ENCODE measurements around the gene SLC22A1. TPM values are rescaled to one million over a fixed set of nuclear protein-coding genes. Genes with fewer than 3 reads are reported as not detected.

Gene SLC22A1
- polyA plus RNA-seq, 1 of the 3 experiments (the other 2 are of a cell fraction), result 0.20 TPM

DNA sequence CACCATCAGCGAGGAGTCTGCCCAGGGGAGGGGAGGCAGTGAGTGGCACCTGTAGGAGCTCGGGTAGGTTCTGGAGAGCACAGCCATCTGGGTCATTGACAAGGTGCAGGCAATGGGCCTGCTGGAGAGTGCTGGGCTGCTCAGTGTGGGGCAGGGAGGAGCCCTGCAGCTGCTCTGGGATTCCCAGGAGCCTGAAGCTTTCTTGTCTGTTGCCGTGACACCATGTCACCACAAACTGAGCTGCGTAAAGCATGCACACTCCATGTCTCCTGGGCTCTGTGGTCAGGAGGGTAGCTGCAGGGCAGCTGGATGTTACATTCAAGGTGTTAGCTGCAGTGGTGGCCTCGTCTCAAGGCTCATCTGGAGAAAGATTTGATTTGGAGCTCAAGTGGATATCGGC, 4.5 kb upstream of the SLC22A1 start:
- ChIA-PET POLR2A (no interaction called here), CTCF (no interaction called here)
- DNase-seq, result no peak
- Histone ChIP-seq H3K4me3 (ENCODE audit: low read depth in 2 of 2, low read length in 1 of 2) (no peak overlapping the region), H3K9me2 (no peaks in the 10 kb centered on the region), H3K27ac (ENCODE audit: low read depth in 2 of 2, low read length in 1 of 2) (no peak overlapping the region), H3K4me1 (ENCODE audit: control insufficient read depth in 1 of 2, insufficient read depth in 2 of 2, low read depth in 1 of 2, low read length in 1 of 2) (peaks cover 0 to 4% of the 10 kb centered on the region in 2 experiments; a peak in 1 of 4 replicates), H3K4me2 (no peak overlapping the region), H3F3A (replicated peaks; ENCODE audit: insufficient read depth) (no peaks in the 10 kb centered on the region), H3K79me2 (ENCODE audit: insufficient read depth) (no peaks in the 10 kb centered on the region), H3K9me3 (no peaks in the 10 kb centered on the region), H3K27me3 (ENCODE audit: insufficient read depth) (no peaks in the 10 kb centered on the region), H2AFZ (ENCODE audit: low read depth) (no peak overlapping the region), H4K20me1 (ENCODE audit: insufficient read depth) (no peaks in the 10 kb centered on the region), H3K36me3 (replicated peaks in 1 of 2; ENCODE audit: control insufficient read depth in 1 of 2, insufficient read depth in 2 of 2, low read length in 1 of 2) (no peaks in the 10 kb centered on the region), H3K9ac (no peak overlapping the region)
- no peak for TF ChIP-seq MXI1 (IDR thresholded peaks at IDR 0.05; ENCODE audit: low read depth, low read length)
- no peak for TF ChIP-seq NFIC (IDR thresholded peaks at IDR 0.05; ENCODE audit: borderline replicate concordance)
- TF ChIP-seq SMC3 (IDR thresholded peaks at IDR 0.05; ENCODE audit: low read depth, low read length), result no peak
- TF ChIP-seq ELF1 (IDR thresholded peaks at IDR 0.05), result no peak
- no peak for TF ChIP-seq RXRA (IDR thresholded peaks at IDR 0.05; ENCODE audit: borderline replicate concordance, low read depth)
- TF ChIP-seq, protein P1, sequence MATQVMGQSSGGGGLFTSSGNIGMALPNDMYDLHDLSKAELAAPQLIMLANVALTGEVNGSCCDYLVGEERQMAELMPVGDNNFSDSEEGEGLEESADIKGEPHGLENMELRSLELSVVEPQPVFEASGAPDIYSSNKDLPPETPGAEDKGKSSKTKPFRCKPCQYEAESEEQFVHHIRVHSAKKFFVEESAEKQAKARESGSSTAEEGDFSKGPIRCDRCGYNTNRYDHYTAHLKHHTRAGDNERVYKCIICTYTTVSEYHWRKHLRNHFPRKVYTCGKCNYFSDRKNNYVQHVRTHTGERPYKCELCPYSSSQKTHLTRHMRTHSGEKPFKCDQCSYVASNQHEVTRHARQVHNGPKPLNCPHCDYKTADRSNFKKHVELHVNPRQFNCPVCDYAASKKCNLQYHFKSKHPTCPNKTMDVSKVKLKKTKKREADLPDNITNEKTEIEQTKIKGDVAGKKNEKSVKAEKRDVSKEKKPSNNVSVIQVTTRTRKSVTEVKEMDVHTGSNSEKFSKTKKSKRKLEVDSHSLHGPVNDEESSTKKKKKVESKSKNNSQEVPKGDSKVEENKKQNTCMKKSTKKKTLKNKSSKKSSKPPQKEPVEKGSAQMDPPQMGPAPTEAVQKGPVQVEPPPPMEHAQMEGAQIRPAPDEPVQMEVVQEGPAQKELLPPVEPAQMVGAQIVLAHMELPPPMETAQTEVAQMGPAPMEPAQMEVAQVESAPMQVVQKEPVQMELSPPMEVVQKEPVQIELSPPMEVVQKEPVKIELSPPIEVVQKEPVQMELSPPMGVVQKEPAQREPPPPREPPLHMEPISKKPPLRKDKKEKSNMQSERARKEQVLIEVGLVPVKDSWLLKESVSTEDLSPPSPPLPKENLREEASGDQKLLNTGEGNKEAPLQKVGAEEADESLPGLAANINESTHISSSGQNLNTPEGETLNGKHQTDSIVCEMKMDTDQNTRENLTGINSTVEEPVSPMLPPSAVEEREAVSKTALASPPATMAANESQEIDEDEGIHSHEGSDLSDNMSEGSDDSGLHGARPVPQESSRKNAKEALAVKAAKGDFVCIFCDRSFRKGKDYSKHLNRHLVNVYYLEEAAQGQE (IDR thresholded peaks at IDR 0.05; ENCODE audit: low read depth, low read length), result no peak
- no peak for TF ChIP-seq EZH2phosphoT487 (IDR thresholded peaks at IDR 0.05; ENCODE audit: borderline replicate concordance, low read depth)
- no peak for TF ChIP-seq RCOR1 (IDR thresholded peaks at IDR 0.05; ENCODE audit: low read length)
- no peak for TF ChIP-seq EP300 (IDR thresholded peaks at IDR 0.05; ENCODE audit: borderline replicate concordance in 1 of 2, low read depth in 1 of 2, low read length in 1 of 2)
- TF ChIP-seq, protein P2, sequence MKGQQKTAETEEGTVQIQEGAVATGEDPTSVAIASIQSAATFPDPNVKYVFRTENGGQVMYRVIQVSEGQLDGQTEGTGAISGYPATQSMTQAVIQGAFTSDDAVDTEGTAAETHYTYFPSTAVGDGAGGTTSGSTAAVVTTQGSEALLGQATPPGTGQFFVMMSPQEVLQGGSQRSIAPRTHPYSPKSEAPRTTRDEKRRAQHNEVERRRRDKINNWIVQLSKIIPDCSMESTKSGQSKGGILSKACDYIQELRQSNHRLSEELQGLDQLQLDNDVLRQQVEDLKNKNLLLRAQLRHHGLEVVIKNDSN (IDR thresholded peaks at IDR 0.05; ENCODE audit: borderline replicate concordance, low read depth), result no peak
- no peak for TF ChIP-seq FOXM1 (IDR thresholded peaks at IDR 0.05; ENCODE audit: low read depth)
- TF ChIP-seq, protein P3, sequence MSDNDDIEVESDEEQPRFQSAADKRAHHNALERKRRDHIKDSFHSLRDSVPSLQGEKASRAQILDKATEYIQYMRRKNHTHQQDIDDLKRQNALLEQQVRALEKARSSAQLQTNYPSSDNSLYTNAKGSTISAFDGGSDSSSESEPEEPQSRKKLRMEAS (IDR thresholded peaks at IDR 0.05; ENCODE audit: low read depth), result no peak
- TF ChIP-seq RAD21 (IDR thresholded peaks at IDR 0.05; ENCODE audit: low read length), result no peak
- TF ChIP-seq, protein P4, sequence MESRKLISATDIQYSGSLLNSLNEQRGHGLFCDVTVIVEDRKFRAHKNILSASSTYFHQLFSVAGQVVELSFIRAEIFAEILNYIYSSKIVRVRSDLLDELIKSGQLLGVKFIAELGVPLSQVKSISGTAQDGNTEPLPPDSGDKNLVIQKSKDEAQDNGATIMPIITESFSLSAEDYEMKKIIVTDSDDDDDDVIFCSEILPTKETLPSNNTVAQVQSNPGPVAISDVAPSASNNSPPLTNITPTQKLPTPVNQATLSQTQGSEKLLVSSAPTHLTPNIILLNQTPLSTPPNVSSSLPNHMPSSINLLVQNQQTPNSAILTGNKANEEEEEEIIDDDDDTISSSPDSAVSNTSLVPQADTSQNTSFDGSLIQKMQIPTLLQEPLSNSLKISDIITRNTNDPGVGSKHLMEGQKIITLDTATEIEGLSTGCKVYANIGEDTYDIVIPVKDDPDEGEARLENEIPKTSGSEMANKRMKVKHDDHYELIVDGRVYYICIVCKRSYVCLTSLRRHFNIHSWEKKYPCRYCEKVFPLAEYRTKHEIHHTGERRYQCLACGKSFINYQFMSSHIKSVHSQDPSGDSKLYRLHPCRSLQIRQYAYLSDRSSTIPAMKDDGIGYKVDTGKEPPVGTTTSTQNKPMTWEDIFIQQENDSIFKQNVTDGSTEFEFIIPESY (IDR thresholded peaks at IDR 0.05; ENCODE audit: borderline replicate concordance, low read depth), result no peak
- no peak for TF ChIP-seq TAF1 (IDR thresholded peaks at IDR 0.05; ENCODE audit: borderline replicate concordance, low read depth, low read length)
- no peak for TF ChIP-seq FOSL2 (IDR thresholded peaks at IDR 0.05; ENCODE audit: borderline replicate concordance, low read depth)
- 100% methylated on average over 2 of the region's 6 CpGs for WGBS (ENCODE audit: low lambda C conversion rate)
